NT2/D1 (cell line): ENCODE measurements around the gene UBE2C.

Experiments
- DNase-seq: peaks from one replicate; pipeline ENCODE4 v3.0.0-alpha.2; 2011; ENCODE audit warnings: low read depth, low spot score
- H3K27me3 ChIP-seq: 2 replicates; pipeline ENCODE4 v1.6.0; 2011; ENCODE audit warnings: mild to moderate bottlenecking; ENCODE audit not compliant: insufficient read length, insufficient read depth
- H3K36me3 ChIP-seq: 2 replicates; pipeline ENCODE4 v1.6.1; 2011; ENCODE audit warnings: mild to moderate bottlenecking, low read length, mixed read lengths; ENCODE audit not compliant: insufficient read depth, insufficient read length
- H3K4me1 ChIP-seq: 2 replicates; pipeline ENCODE4 v1.5.1; 2011; ENCODE audit not compliant: insufficient read depth, insufficient read length
- H3K4me3 ChIP-seq: 2 replicates; pipeline ENCODE4 v1.5.1; 2011; ENCODE audit warnings: low read depth; ENCODE audit not compliant: insufficient read length
- H3K9ac ChIP-seq: 2 replicates; pipeline ENCODE4 v1.6.0; 2011; ENCODE audit warnings: low read depth; ENCODE audit not compliant: insufficient read length
- H3K9me3 ChIP-seq: 2 replicates; pipeline ENCODE4 v1.5.1; 2011; ENCODE audit warnings: mild to moderate bottlenecking, low read length; ENCODE audit not compliant: insufficient read depth
- SUZ12 ChIP-seq: IDR thresholded peaks from 2 replicates; pipeline ENCODE4 v1.6.1; 2011; ENCODE audit not compliant: insufficient read length, insufficient read depth; ENCODE audit errors: extremely low read depth
- YY1 ChIP-seq: IDR thresholded peaks from 2 replicates; pipeline ENCODE4 v1.6.1; 2011; ENCODE audit not compliant: insufficient read length, insufficient read depth
- ZNF274 ChIP-seq: IDR thresholded peaks from 2 replicates; pipeline ENCODE4 v1.6.1; 2011; ENCODE audit warnings: mild to moderate bottlenecking, low read depth, low read length

UBE2C gene

DNA sequence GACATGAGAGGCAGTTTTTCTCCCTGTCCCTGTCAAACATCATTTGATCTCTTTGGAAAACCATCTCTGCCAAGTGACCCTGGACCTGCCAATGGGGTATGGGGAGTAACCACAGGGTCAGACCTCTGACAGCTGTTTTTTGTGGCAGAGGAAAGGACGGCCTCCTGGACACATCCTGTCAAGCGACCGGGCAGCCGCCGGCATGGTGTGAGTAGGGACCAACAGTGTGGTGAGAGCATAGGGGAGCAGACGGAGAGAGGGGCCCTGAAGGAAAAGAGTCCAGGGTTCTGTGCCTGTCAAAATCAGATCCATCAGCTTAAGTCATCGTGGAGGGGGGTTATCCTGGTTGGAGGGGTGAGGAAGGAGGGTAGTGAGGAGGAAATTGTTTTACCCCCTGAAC lies 10.6 kb upstream of the UBE2C start:
- Histone ChIP-seq H3K36me3 (peaks cover 71% of the 10 kb centered on the region), H3K9me3 (no peaks in the 10 kb centered on the region), H3K27me3 (no peaks in the 10 kb centered on the region)

DNA sequence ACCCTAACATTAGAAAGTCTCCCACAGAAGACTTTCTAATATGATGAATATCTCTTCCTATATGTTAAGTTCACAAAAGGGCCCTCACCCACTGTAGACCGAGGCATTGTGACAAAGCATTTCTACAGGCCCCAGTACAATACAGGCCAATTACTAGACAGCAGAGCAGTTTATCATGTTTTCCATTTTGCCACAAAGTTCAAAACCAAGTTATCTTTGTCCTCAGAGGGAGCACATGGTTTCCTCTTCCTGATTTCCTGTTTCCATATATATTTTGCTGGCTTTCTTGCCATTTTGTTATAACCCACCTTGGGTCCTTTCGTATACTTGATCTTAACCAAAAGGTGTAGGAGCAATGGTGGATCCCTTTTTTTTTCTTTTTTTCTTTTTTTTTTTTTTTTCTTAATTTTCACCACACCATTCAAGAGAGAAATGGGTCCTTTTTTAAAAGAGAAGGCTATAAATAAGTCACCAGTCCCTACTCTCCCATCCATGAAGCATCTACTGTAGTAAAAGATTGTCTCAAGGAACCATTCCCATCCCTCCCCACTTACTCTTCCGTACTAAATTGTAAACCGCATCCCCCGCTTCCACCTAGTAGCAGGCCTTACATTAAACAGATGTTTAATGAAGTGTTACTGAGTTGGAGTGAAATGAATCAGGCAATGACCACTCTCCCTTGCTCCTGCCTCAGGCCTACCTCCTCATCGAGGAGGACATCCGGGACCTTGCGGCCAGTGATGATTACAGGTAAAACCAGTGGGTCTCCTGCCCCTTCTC lies 2.1 kb upstream of the UBE2C start:
- Histone ChIP-seq H3K9ac (no peak overlapping the region), H3K36me3 (peaks cover 81% of the 10 kb centered on the region), H3K4me3 (no peak overlapping the region), H3K27me3 (no peaks in the 10 kb centered on the region), H3K9me3 (no peaks in the 10 kb centered on the region), H3K4me1 (peaks cover 5% of the 10 kb centered on the region)
- DNase-seq = no peak
- TF ChIP-seq YY1 = no peak
- TF ChIP-seq SUZ12 = no peak
- TF ChIP-seq ZNF274 = no peak

More for the DNA sequence above, 10.6 kb upstream of the UBE2C start:
- DNase-seq = no peak
- Histone ChIP-seq H3K4me1 (no peaks in the 10 kb centered on the region), H3K4me3 (no peak overlapping the region), H3K9ac (no peak overlapping the region)
- no peak for TF ChIP-seq YY1
- no peak for TF ChIP-seq ZNF274
- TF ChIP-seq SUZ12 = no peak

DNA sequence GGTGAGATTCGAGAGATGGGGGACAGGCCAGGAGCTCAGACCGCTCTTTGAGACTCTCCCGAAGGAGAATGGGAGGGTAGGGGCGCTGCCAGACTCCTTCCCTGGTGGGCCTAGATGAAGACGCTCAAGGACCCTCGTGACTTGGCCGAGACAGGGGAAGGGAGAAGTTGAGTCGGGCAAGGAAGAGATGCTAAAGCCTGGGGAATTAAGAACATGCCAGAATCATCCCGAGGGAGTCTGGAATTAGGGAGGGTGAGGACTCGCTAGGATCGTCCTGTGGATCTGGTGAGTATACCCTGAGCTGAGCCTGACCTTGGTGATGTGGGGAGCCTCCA lies 529 bp downstream of the UBE2C start:
- peaks cover 17% of the 10 kb centered on the region for H3K4me1 ChIP-seq
- peak overlapping the region; percentile 96 for H3K4me3 ChIP-seq
- no peaks in the 10 kb centered on the region for H3K9me3 ChIP-seq
- H3K27me3 ChIP-seq = no peaks in the 10 kb centered on the region
- no peak for DNase-seq
- H3K36me3 ChIP-seq = peaks cover 81% of the 10 kb centered on the region
- TF ChIP-seq ZNF274 (no peak), SUZ12 (no peak), YY1 (no peak)
- peak overlapping the region; percentile 88 for H3K9ac ChIP-seq

DNA sequence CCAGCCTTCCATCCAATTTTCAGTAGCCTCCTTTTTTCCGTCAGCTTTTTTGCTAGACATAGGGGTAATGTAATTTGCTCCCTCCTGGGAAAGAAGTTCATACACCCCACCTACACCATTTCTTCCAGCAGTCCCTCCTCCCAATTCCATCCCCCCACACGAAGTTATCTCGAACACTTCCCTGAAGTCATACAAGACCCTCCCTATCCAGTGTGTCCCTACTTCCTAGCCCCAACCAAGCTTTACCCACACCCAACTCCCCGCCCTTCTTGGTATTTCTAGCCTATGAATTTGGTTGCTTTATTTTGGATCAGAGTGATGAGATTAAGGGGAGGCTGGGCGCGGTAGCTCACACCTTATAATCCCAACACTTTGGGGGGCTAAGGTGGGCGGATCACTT lies 1.0 kb downstream of the UBE2C start:
- Histone ChIP-seq H3K27me3 (no peaks in the 10 kb centered on the region), H3K4me1 (peaks cover 17% of the 10 kb centered on the region), H3K36me3 (peaks cover 77% of the 10 kb centered on the region), H3K9ac (peak overlapping the region; percentile 88), H3K9me3 (no peaks in the 10 kb centered on the region), H3K4me3 (peak overlapping the region; percentile 96)
- no peak for TF ChIP-seq YY1
- no peak for TF ChIP-seq ZNF274
- TF ChIP-seq SUZ12 = no peak
- DNase-seq = no peak

DNA sequence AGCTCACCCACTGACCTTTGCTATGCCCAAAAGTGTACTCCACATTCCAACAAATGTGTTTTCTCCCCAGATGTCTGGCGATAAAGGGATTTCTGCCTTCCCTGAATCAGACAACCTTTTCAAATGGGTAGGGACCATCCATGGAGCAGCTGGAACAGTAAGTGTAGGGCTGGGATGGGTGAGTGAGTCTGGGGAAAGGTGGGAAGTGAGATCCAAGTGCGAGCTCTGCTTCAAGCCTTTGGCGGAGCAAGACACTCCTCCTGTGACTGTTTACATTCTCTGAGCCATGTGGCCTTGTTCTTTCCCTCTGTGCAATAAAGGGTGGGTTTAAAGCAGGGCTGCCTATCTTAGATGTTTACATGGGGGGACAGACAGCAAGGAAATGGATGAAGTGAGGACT lies 1.9 kb downstream of the UBE2C start:
- peaks cover 17% of the 10 kb centered on the region for H3K4me1 ChIP-seq
- peaks cover 69% of the 10 kb centered on the region for H3K36me3 ChIP-seq

DNA sequence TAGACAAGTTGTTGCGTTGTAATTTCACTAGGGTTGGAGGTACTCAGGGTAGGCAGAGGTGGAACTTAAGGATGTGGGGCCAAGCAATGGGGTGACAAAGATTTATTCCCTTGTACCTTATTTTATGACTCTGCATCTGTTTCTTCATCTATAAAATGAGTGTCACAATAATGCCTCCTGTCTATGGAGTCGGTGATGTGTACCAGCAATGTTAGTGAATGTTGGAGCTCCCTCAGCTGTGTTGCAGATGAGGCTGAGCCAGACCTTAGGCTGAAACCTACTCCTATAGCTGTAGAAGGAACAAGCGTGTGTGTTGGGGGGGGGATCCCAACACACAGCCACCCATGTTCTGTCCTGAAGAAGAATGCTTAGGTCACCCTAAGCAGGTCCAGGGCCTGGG lies 4.5 kb downstream of the UBE2C start:
- no peak overlapping the region for H3K4me3 ChIP-seq
- TF ChIP-seq ZNF274 (no peak), YY1 (no peak), SUZ12 (no peak)
- H3K9ac ChIP-seq = no peak overlapping the region
- no peaks in the 10 kb centered on the region for H3K27me3 ChIP-seq
- H3K4me1 ChIP-seq = peaks cover 19% of the 10 kb centered on the region
- DNase-seq = no peak
- H3K36me3 ChIP-seq = peaks cover 48% of the 10 kb centered on the region
- no peaks in the 10 kb centered on the region for H3K9me3 ChIP-seq

More for the DNA sequence above, 1.9 kb downstream of the UBE2C start:
- Histone ChIP-seq H3K27me3 (no peaks in the 10 kb centered on the region), H3K9ac (no peak overlapping the region), H3K4me3 (peak overlapping the region; percentile 96), H3K9me3 (no peaks in the 10 kb centered on the region)
- TF ChIP-seq SUZ12 = no peak
- TF ChIP-seq YY1 = no peak
- TF ChIP-seq ZNF274 = no peak
- DNase-seq = no peak

DNA sequence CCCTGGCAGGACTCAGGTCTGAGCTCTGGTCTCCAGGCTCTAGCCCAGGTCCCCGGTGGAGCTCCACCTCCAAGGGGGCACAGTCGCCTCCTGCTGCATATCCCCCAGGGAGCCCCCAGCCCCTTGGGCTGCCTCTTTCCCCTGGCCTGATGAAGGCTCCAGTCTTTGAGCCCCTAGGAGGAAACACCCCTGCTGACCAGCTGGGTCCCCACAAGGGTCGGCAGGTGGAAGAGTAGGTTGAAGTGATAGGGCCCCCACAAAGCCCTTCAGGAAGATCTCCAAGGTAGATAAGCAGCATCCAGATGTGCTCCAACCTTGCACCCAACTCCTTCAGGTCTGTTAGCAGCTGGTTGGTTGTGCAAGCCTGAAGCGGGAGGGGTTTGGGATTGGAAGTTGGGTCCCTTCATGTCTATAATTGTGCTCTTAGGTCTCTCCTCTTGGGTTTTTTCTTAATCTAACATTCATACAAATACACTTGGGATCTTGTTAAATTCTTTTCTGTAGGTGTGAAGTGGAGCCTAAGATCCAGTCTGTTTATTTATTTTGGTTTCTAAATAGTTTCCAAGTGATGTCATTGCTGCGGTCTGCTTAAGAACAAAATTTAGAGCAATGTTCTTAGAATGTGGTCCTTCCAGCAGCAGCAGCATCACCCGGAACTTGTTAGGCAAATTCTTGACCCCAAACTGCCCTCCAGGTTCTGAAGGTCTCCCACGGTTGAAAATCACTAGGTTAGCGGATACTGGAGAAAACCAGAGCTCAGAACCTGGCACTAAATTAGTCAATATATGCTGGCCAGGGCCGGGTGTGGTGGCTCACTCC lies 5.1 kb downstream of the UBE2C start:
- DNase-seq = no peak
- Histone ChIP-seq H3K4me1 (peaks cover 20% of the 10 kb centered on the region), H3K9me3 (no peaks in the 10 kb centered on the region), H3K36me3 (peaks cover 48% of the 10 kb centered on the region), H3K9ac (no peak overlapping the region), H3K27me3 (no peaks in the 10 kb centered on the region), H3K4me3 (no peak overlapping the region)
- TF ChIP-seq SUZ12 = no peak
- TF ChIP-seq YY1 = no peak
- TF ChIP-seq ZNF274 = no peak
